SKM-1 (cell line): ENCODE results near the gene IGFL4.

Experiments used
- DNase-seq: peaks from one replicate; lab custom pipeline; 2025; ENCODE audit not compliant: unreplicated experiment; lab: John Stamatoyannopoulos, UW

The IGFL4 gene

GRCh38 chr19:45995715-45996385 is 45.0 kb downstream of the IGFL4 start:
- DNase-seq = no peak

DNA sequence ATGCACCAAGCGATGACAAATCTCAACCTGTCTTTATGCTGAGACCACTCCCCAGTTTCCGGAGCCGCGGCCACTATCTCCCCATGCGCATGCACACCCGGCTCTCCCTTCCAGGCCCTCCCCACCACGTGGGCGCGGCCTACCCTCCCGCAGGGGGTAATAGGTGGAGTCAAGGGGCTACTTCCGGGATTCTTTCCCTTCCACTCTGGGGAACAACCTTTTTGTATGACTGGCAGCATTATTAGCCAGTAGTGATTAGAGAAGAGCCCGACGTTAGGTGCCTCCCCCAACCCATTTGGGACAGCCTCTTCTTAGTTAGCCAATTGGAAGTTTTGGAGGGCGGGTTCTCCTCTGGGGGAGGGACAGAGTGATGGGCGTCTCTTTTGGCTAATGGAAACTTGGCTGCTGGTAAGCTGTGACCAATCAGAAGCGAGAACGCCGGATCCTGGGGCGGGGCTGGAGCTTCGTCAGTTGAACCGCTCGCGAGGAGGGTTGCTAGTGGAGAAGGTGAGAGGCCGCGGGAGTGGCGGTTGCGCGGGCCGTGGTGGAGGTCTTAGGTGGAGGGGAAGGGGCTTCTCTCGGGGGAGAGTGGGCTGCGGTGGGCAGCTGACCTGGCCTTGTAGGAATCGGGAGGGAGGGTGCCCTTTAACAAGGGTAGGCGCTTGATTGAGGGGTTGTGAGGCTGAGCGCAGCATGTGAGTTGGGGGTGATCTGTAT is 45.6 kb downstream of the IGFL4 start, which contains the start of gene CCDC61:
Gene CCDC61, plus strand, starts transcription at position 470 of the 717 bp plus-strand sequence. CDS start 7,552 bp downstream, outside the sequence.
- DNase-seq = peak; percentile 85

- no peak for DNase-seq
Measured at GRCh38 chr19:45994456-45994997, 46.3 kb downstream of the IGFL4 start.

DNA sequence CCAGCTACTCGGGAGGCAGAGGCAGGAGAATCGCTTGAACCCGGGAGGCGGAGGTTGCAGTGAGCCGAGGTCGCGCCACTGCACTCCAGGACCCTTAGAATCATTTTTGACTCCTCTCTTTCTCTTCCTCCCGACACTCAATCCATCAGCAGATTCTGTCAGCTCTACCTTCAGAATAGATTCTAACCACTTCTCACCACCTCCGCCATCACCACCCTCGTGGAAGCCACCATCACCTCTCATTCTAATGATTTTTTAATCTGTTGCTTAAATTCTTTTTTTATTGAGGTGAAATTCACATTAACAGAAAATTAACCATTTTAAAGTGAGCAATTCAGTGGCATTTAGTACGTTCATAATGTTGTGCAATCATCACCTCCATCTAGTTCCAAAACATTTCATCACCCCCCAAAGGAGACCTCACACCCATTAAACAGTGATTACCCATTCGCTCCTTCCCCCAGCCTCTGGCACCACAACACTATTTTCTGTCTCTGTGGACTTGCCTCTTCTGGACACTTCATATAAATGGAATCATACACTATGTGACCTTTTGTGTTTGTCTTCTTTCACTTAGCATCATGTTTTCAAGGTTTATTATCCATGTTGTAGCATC is 50.6 kb downstream of the IGFL4 start:
- DNase-seq = no peak
